GM12872 (cell line): ENCODE results near the gene TVP23B.
"Not testable (repeated sequence)": the region's sequence is repeated elsewhere in the genome, so short reads cannot be mapped to it uniquely, and the experiment has no call there.

Experiments
- CTCF ChIP-seq: IDR thresholded peaks from 3 replicates; pipeline ENCODE4 v1.5.1; 2011; ENCODE audit warnings: low read depth, mild to moderate bottlenecking, low read length, moderate library complexity; ENCODE audit not compliant: insufficient read depth

Gene TVP23B

GRCh38 chr17:18780991-18781718 is at the start of gene TVP23B:
TVP23B (plus strand) TSS chr17:18781183; CDS start chr17:18781294, 111 bp downstream.
- not testable (repeated sequence) for TF ChIP-seq CTCF

GRCh38 chr17:18743699-18744421 is 37.1 kb upstream of the TVP23B start, which contains the start of gene FBXW10:
FBXW10 (plus strand) TSS chr17:18744054; CDS start chr17:18744245, 191 bp downstream.
- TF ChIP-seq CTCF = not testable (repeated sequence)

- TF ChIP-seq CTCF = no peak
Observed at GRCh38 chr17:18772471-18772870, 8.5 kb upstream of the TVP23B start.

- TF ChIP-seq CTCF = peak; percentile 53; the same call in 2 of the 3 replicates
Observed at GRCh38 chr17:18816489-18817371, 35.7 kb downstream of the TVP23B start.

- TF ChIP-seq CTCF = no peak
Observed at GRCh38 chr17:18848501-18848900, 67.5 kb downstream of the TVP23B start.

GRCh38 chr17:18850679-18851078 is 69.7 kb downstream of the TVP23B start:
- no peak for TF ChIP-seq CTCF

GRCh38 chr17:18851201-18851600 is 70.2 kb downstream of the TVP23B start:
- TF ChIP-seq CTCF = no peak
